Keratinocyte (primary cell): ENCODE data around the gene HNRNPA2B1. TPM values are rescaled to one million over a fixed set of nuclear protein-coding genes. Genes with fewer than 3 reads are reported as not detected.

Experiments
- DNase-seq: peaks from one replicate; pipeline ENCODE4 v3.0.0-alpha.2; 2011; ENCODE audit warnings: low read depth, missing footprints, low spot score
- FAIRE-seq: peaks from 2 replicates; lab custom pipeline; 2011; peaks lifted over from hg19 to GRCh38; lab: Jason Lieb, UNC
- H2AFZ ChIP-seq: 2 replicates; pipeline ENCODE4 v1.6.0; 2012; ENCODE audit warnings: low read length, control low read depth, inconsistent platforms; ENCODE audit not compliant: control insufficient read depth
- H3K27ac ChIP-seq: 2 replicates; pipeline ENCODE4 v1.5.1; 2011; ENCODE audit warnings: low read length; ENCODE audit not compliant: control insufficient read depth, insufficient read depth
- H3K27me3 ChIP-seq: 3 replicates; pipeline ENCODE4 v1.6.0; 2011; ENCODE audit warnings: low read length; ENCODE audit not compliant: control insufficient read depth, insufficient read depth; ENCODE audit errors: extremely low read depth
- H3K36me3 ChIP-seq, 2 experiments: 2 replicates in 1 of 2; 3 replicates in 1 of 2; pipeline ENCODE4 v1.5.1; 2011; ENCODE audit warnings: low read length in 2 of 2, mild to moderate bottlenecking in 1 of 2; ENCODE audit not compliant: control insufficient read depth in 2 of 2, insufficient read depth in 2 of 2; ENCODE audit errors: extremely low read depth in 1 of 2
- H3K4me1 ChIP-seq: 3 replicates; pipeline ENCODE4 v1.5.1; 2011; ENCODE audit warnings: low read length; ENCODE audit not compliant: control insufficient read depth, insufficient read depth; ENCODE audit errors: extremely low read depth
- H3K4me2 ChIP-seq: 3 replicates; pipeline ENCODE4 v1.6.0; 2011; ENCODE audit warnings: low read depth, low read length; ENCODE audit not compliant: control insufficient read depth, insufficient read depth; ENCODE audit errors: extremely low read depth
- H3K4me3 ChIP-seq, 3 experiments: fragments of 200-600 bp in 1 of 3; sonication (generic) in 1 of 3; 2 replicates in 2 of 3; 3 replicates in 1 of 3; pipeline ENCODE4 v1.5.1; 2011 to 2016; ENCODE audit warnings: low read length in 3 of 3, mild to moderate bottlenecking in 3 of 3, control low read depth in 2 of 3, inconsistent platforms in 1 of 3, low read depth in 1 of 3, mixed read lengths in 1 of 3, mixed run types in 1 of 3, moderate library complexity in 1 of 3; ENCODE audit not compliant: control insufficient read depth in 2 of 3, insufficient read depth in 2 of 3; ENCODE audit errors: extremely low read depth in 1 of 3
- H3K79me2 ChIP-seq: 2 replicates; pipeline ENCODE4 v1.6.0; 2012; ENCODE audit warnings: low read length; ENCODE audit not compliant: control insufficient read depth, insufficient read depth
- H3K9ac ChIP-seq: 3 replicates; pipeline ENCODE4 v1.6.0; 2011; ENCODE audit warnings: low read length; ENCODE audit not compliant: control insufficient read depth, insufficient read depth; ENCODE audit errors: extremely low read depth
- H3K9me1 ChIP-seq: 3 replicates; pipeline ENCODE4 v1.6.0; 2011; ENCODE audit warnings: low read length; ENCODE audit not compliant: control insufficient read depth, insufficient read depth; ENCODE audit errors: extremely low read depth
- H3K9me3 ChIP-seq: 2 replicates; pipeline ENCODE4 v1.5.1; 2012; ENCODE audit warnings: low read depth, low read length; ENCODE audit not compliant: control insufficient read depth
- H4K20me1 ChIP-seq: 3 replicates; pipeline ENCODE4 v1.6.0; 2011; ENCODE audit warnings: low read length; ENCODE audit not compliant: control insufficient read depth, insufficient read depth; ENCODE audit errors: extremely low read depth
- EZH2 ChIP-seq: IDR thresholded peaks from one replicate; pipeline ENCODE4 v1.6.1; 2012; ENCODE audit warnings: inconsistent platforms, mild to moderate bottlenecking, low read length, moderate library complexity
- dilution Hi-C: fragments of 300-500 bp; cut with MboI; formaldehyde crosslinking; loops from one replicate; pipeline ENCODE4 v1.7.0; 2020; ENCODE audit warnings: low sequenced_read_pairs; ENCODE audit not compliant: extremely low pct_ligation_motif_present
- polyA plus RNA-seq, 5 experiments: library from polyadenylated mRNA; depleted of rRNA in 3 of 5; stranded (reverse) in 3 of 5; stranded (forward) in 1 of 5; unstranded in 1 of 5; fragments of >200 nt; gene quantifications; 1 replicate in 1 of 5; 2 replicates in 3 of 5; 3 replicates in 1 of 5; pipeline versions ENCODE4 v1.2.1 to v1.2.3, GENCODE V29; 2011 to 2012; ENCODE audit warnings: missing spikeins in 2 of 5, low read depth in 1 of 5, low replicate concordance in 1 of 5
- TF ChIP-seq, protein P1 (sequence below), 3 experiments: IDR thresholded peaks in 1 of 3; conservative IDR thresholded peaks in 1 of 3; optimal IDR thresholded peaks in 1 of 3; 2 replicates in 2 of 3; 3 replicates in 1 of 3; pipeline versions ENCODE3 to v1.5.1; 2011; ENCODE audit warnings: low read length in 3 of 3, mild to moderate bottlenecking in 3 of 3, moderate library complexity in 2 of 3, control low read depth in 1 of 3, inconsistent platforms in 1 of 3; ENCODE audit not compliant: insufficient read depth in 2 of 3; ENCODE audit errors: extremely low read depth in 1 of 3

The HNRNPA2B1 gene
- polyA plus RNA-seq, 1 donor (not counting 4 experiments of a cell fraction or from before 2014, with no cell fraction given): 511 TPM

DNA sequence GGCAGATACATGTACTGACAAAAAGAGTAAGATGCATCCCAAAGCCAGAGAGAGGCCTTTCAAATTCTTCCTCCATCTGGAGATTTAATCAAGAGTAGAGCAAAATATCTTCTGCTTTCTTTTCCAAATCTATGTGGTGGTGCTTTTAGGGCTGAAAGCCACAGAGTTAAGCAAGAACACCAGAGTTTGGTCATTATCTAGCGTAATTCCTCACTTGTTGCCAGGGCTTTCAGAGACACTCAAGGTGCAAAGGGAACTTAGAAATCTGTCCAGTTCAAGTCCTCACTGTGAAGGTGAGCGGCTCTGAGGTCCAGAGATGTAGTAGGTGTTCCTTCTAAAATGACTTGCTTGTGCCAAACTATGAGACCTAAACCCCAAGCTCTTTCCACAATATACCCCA is 59.5 kb downstream of the HNRNPA2B1 start:
- Histone ChIP-seq H3K4me2 (no peak overlapping the region), H2AFZ (no peak overlapping the region), H3K9ac (no peak overlapping the region), H3K27me3 (no peaks in the 10 kb centered on the region), H3K9me3 (no peaks in the 10 kb centered on the region), H3K27ac (no peak overlapping the region), H3K79me2 (no peaks in the 10 kb centered on the region), H3K4me3 (no peak overlapping the region), H3K9me1 (no peaks in the 10 kb centered on the region), H4K20me1 (no peaks in the 10 kb centered on the region), H3K4me1 (no peaks in the 10 kb centered on the region), H3K36me3 (no peaks in the 10 kb centered on the region)
- TF ChIP-seq, protein P1, sequence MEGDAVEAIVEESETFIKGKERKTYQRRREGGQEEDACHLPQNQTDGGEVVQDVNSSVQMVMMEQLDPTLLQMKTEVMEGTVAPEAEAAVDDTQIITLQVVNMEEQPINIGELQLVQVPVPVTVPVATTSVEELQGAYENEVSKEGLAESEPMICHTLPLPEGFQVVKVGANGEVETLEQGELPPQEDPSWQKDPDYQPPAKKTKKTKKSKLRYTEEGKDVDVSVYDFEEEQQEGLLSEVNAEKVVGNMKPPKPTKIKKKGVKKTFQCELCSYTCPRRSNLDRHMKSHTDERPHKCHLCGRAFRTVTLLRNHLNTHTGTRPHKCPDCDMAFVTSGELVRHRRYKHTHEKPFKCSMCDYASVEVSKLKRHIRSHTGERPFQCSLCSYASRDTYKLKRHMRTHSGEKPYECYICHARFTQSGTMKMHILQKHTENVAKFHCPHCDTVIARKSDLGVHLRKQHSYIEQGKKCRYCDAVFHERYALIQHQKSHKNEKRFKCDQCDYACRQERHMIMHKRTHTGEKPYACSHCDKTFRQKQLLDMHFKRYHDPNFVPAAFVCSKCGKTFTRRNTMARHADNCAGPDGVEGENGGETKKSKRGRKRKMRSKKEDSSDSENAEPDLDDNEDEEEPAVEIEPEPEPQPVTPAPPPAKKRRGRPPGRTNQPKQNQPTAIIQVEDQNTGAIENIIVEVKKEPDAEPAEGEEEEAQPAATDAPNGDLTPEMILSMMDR (optimal IDR thresholded peaks at IDR 0.05 in 1 of 3, IDR thresholded peaks at IDR 0.05 in 1 of 3, conservative IDR thresholded peaks at IDR 0.05 in 1 of 3; ENCODE audit: extremely low read depth in 1 of 3, insufficient read depth in 2 of 3, low read length in 3 of 3): no peak
- no peak for TF ChIP-seq EZH2
- dilution Hi-C loops: no loop called here
- FAIRE-seq (no peak), DNase-seq (no peak)

DNA sequence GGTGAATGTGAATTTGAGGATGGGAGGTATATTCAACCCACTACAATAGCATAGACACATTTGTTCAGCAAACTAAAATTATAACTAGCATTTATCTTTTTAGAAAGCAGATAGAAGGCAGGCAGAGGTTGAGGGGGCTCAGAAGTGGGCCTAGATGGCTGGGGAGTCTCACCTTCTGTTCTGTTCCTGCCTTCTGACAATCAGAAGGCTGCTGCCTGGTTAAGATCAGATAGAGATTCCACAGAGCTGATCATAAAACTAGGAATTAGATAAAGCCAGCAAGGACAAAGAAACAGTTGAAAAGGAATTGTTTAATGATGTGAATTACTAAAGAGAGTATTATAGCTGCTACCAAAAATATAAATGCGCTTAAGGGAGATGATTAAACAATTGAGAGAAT is 60.2 kb downstream of the HNRNPA2B1 start:
- Histone ChIP-seq H3K4me3 (no peak overlapping the region), H3K9me3 (no peaks in the 10 kb centered on the region), H3K9me1 (no peaks in the 10 kb centered on the region), H3K4me1 (no peaks in the 10 kb centered on the region), H3K27me3 (no peaks in the 10 kb centered on the region), H3K4me2 (no peak overlapping the region), H3K36me3 (no peaks in the 10 kb centered on the region), H4K20me1 (no peaks in the 10 kb centered on the region), H3K79me2 (no peaks in the 10 kb centered on the region), H3K27ac (no peak overlapping the region), H2AFZ (no peak overlapping the region), H3K9ac (no peak overlapping the region)
- FAIRE-seq (no peak), DNase-seq (no peak)
- no peak for TF ChIP-seq EZH2
- TF ChIP-seq, protein P1 (optimal IDR thresholded peaks at IDR 0.05 in 1 of 3, IDR thresholded peaks at IDR 0.05 in 1 of 3, conservative IDR thresholded peaks at IDR 0.05 in 1 of 3; ENCODE audit: extremely low read depth in 1 of 3, insufficient read depth in 2 of 3, low read length in 3 of 3): no peak
- dilution Hi-C loops: no loop called here

Other genes with a start within 250 kb of the HNRNPA2B1 start
- 10.7 to 17.8 TPM (median 14.2 TPM) in 3 replicates for gene NFE2L3, start 48.5 kb downstream of the HNRNPA2B1 start, polyA plus RNA-seq
- 69.7 to 161 TPM (median 86.4 TPM) in 3 replicates for gene CBX3, start 999 bp upstream of the HNRNPA2B1 start, polyA plus RNA-seq
- gene SNX10, start 91.1 kb upstream of the HNRNPA2B1 start, polyA plus RNA-seq: 5.6 to 7.6 TPM (median 7.0 TPM) in 3 replicates